ENCODE measurements around the gene CPSF4L.

CPSF4L gene

DNA sequence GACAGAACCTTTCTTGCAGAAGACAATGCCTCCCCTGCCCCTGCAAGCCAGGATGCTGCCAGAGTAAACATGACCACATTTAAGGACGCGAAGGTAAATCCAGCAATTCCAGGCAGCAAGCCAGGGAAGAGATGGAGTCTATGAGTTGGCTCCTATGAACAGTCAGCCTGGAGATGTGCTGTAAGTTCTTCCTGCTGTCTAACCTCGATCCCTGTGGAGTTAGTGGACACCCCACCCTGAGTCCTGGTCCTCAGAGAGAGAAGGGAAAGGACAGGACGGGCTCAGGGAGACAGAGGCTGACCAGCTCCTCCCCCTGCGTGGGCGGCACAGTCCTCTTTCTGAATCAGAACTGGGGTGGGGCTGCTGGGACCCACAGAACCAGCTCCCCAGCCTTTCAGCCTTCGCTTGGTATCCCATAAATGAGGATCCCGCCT is 25.2 kb upstream of the CPSF4L start:
- Histone ChIP-seq H3K9me3 (ENCODE audit: control insufficient read depth, low read depth, low read length) (no peaks in the 10 kb centered on the region), H3K4me3 (ENCODE audit: low read length) (no peak overlapping the region), H3K9ac (ENCODE audit: low read length) (no peak overlapping the region), H3K27ac (ENCODE audit: low read length) (no peak overlapping the region), H3K36me3 (ENCODE audit: control insufficient read depth, low read depth, low read length) (peaks cover 3% of the 10 kb centered on the region), H3K4me1 (ENCODE audit: control insufficient read depth, low read depth, low read length) (peaks cover 14% of the 10 kb centered on the region), H3K27me3 (ENCODE audit: control insufficient read depth, insufficient read depth, low read length) (no peaks in the 10 kb centered on the region)

DNA sequence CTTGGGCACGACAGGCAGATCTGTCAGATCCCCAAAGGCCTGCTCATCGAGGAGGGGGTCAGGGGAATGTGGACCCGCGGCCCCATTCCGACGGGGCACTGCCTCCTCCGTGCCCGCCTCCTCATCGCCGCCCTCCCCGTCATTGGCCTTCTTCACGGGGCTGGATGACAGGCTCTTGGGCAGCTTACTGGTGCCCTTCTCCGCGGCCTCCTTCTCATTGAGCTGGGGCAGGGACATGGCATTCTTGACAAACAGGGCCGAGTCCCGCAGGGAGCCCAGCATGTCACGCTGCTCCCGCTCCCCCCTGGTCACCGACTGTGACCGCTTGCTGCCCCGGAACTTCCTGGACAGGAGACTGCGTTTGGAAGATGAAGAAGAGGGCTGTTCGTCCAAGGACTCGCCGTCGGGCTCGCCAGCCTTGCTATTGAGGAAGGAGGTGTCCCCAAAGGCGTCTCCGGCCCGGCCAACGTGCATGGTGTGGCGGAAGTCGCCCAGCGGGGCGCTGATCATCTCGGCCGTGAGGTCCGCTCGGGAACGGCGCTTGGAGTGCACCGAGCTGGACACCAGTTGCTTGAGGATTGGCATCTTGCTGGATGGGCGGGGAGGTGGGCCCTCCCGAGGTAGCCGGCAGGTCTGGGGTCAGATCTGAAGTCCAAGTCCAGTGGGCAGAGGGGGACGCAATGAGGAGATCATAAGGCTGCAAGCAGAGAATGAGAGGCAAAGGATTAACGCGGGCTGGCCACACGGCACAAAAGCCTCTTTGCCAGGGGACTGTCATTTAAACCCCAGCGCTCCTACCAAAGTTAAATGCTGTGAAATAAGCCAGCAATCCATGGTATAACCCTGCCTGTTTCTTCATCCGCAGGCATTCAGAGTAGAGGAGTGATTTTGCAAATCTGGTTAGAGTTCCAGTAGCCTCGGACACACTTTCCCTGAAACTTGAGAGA is 24.5 kb upstream of the CPSF4L start:
- no peak overlapping the region for H3K4me3 ChIP-seq (ENCODE audit: low read length)
- peaks cover 3% of the 10 kb centered on the region for H3K36me3 ChIP-seq (ENCODE audit: control insufficient read depth, low read depth, low read length)
- peaks cover 11% of the 10 kb centered on the region for H3K4me1 ChIP-seq (ENCODE audit: control insufficient read depth, low read depth, low read length)
- H3K27ac ChIP-seq (ENCODE audit: low read length) = no peak overlapping the region
- no peak overlapping the region for H3K9ac ChIP-seq (ENCODE audit: low read length)
- no peaks in the 10 kb centered on the region for H3K9me3 ChIP-seq (ENCODE audit: control insufficient read depth, low read depth, low read length)
- no peaks in the 10 kb centered on the region for H3K27me3 ChIP-seq (ENCODE audit: control insufficient read depth, insufficient read depth, low read length)

GRCh38 chr17:73285603-73285908 is 23.9 kb upstream of the CPSF4L start:
- Histone ChIP-seq H3K36me3 (ENCODE audit: control insufficient read depth, low read depth, low read length) (peaks cover 3% of the 10 kb centered on the region), H3K9me3 (ENCODE audit: control insufficient read depth, low read depth, low read length) (no peaks in the 10 kb centered on the region), H3K4me3 (ENCODE audit: low read length) (no peak overlapping the region), H3K4me1 (ENCODE audit: control insufficient read depth, low read depth, low read length) (peaks cover 11% of the 10 kb centered on the region), H3K27me3 (ENCODE audit: control insufficient read depth, insufficient read depth, low read length) (no peaks in the 10 kb centered on the region), H3K9ac (ENCODE audit: low read length) (no peak overlapping the region), H3K27ac (ENCODE audit: low read length) (no peak overlapping the region)

- Histone ChIP-seq H3K4me1 (ENCODE audit: control insufficient read depth, low read depth, low read length) (peaks cover 11% of the 10 kb centered on the region), H3K9ac (ENCODE audit: low read length) (no peak overlapping the region), H3K27ac (ENCODE audit: low read length) (no peak overlapping the region), H3K27me3 (ENCODE audit: control insufficient read depth, insufficient read depth, low read length) (no peaks in the 10 kb centered on the region), H3K36me3 (ENCODE audit: control insufficient read depth, low read depth, low read length) (peaks cover 3% of the 10 kb centered on the region), H3K9me3 (ENCODE audit: control insufficient read depth, low read depth, low read length) (no peaks in the 10 kb centered on the region), H3K4me3 (ENCODE audit: low read length) (no peak overlapping the region)
Measured at GRCh38 chr17:73284906-73285602, 23.4 kb upstream of the CPSF4L start.

DNA sequence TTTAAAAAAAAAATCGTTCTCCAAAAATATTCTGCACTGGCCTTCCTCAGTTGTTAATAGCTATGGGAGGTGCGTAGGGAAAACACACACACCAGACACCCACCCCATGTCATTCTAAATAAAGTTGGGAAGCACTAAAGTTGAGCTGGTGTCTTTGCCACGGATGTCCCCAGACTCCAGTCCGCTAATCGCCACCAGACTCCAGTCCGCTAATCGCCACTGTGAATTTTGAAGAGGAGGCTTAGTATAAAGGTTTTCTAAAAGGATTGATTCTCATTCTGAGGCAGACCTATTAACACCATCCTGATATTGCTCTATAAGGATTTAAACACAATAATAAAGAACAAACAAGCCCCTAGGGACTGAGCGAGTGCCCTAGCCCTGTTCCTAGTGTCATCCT is 22.7 kb upstream of the CPSF4L start:
- Histone ChIP-seq H3K4me1 (ENCODE audit: control insufficient read depth, low read depth, low read length) (peaks cover 11% of the 10 kb centered on the region), H3K36me3 (ENCODE audit: control insufficient read depth, low read depth, low read length) (peaks cover 3% of the 10 kb centered on the region)

GRCh38 chr17:73283841-73284282 is 22.2 kb upstream of the CPSF4L start:
- Histone ChIP-seq H3K4me1 (ENCODE audit: control insufficient read depth, low read depth, low read length) (peaks cover 11% of the 10 kb centered on the region), H3K9me3 (ENCODE audit: control insufficient read depth, low read depth, low read length) (no peaks in the 10 kb centered on the region), H3K4me3 (ENCODE audit: low read length) (no peak overlapping the region), H3K9ac (ENCODE audit: low read length) (no peak overlapping the region), H3K36me3 (ENCODE audit: control insufficient read depth, low read depth, low read length) (peaks cover 3% of the 10 kb centered on the region), H3K27me3 (ENCODE audit: control insufficient read depth, insufficient read depth, low read length) (no peaks in the 10 kb centered on the region), H3K27ac (ENCODE audit: low read length) (no peak overlapping the region)

More for the DNA sequence above, 22.7 kb upstream of the CPSF4L start:
- Histone ChIP-seq H3K9ac (ENCODE audit: low read length) (no peak overlapping the region), H3K27me3 (ENCODE audit: control insufficient read depth, insufficient read depth, low read length) (no peaks in the 10 kb centered on the region), H3K4me3 (ENCODE audit: low read length) (no peak overlapping the region), H3K27ac (ENCODE audit: low read length) (no peak overlapping the region), H3K9me3 (ENCODE audit: control insufficient read depth, low read depth, low read length) (no peaks in the 10 kb centered on the region)

GRCh38 chr17:73283250-73283649 is 21.6 kb upstream of the CPSF4L start:
- no peaks in the 10 kb centered on the region for H3K9me3 ChIP-seq (ENCODE audit: control insufficient read depth, low read depth, low read length)
- no peak overlapping the region for H3K27ac ChIP-seq (ENCODE audit: low read length)
- peaks cover 11% of the 10 kb centered on the region for H3K4me1 ChIP-seq (ENCODE audit: control insufficient read depth, low read depth, low read length)
- H3K9ac ChIP-seq (ENCODE audit: low read length) = no peak overlapping the region
- peaks cover 3% of the 10 kb centered on the region for H3K36me3 ChIP-seq (ENCODE audit: control insufficient read depth, low read depth, low read length)
- no peak overlapping the region for H3K4me3 ChIP-seq (ENCODE audit: low read length)
- no peaks in the 10 kb centered on the region for H3K27me3 ChIP-seq (ENCODE audit: control insufficient read depth, insufficient read depth, low read length)

DNA sequence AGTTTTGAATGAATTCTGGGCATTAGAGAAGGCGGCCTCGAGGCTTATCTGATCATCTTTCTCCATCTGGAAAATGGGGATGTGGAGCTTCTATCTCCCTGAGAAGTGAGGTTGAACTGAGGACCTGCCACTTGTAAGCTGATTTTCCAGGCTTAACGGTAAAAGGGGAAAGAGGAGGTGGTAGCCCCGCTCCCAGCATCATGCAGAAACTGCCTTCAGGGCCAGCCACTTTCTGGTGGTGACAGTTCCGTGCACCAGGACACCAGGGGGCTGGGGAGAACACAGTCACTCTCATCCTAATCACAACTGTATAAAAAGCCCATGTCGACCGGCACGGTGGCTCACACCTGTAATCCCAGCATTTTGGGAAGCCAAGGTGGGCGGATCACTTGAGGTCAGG is 20.9 kb upstream of the CPSF4L start:
- H3K9me3 ChIP-seq (ENCODE audit: control insufficient read depth, low read depth, low read length) = no peaks in the 10 kb centered on the region
- H3K27ac ChIP-seq (ENCODE audit: low read length) = no peak overlapping the region
- no peak overlapping the region for H3K4me3 ChIP-seq (ENCODE audit: low read length)
- H3K4me1 ChIP-seq (ENCODE audit: control insufficient read depth, low read depth, low read length) = peaks cover 11% of the 10 kb centered on the region
- H3K27me3 ChIP-seq (ENCODE audit: control insufficient read depth, insufficient read depth, low read length) = no peaks in the 10 kb centered on the region
- H3K9ac ChIP-seq (ENCODE audit: low read length) = no peak overlapping the region
- H3K36me3 ChIP-seq (ENCODE audit: control insufficient read depth, low read depth, low read length) = peaks cover 3% of the 10 kb centered on the region

DNA sequence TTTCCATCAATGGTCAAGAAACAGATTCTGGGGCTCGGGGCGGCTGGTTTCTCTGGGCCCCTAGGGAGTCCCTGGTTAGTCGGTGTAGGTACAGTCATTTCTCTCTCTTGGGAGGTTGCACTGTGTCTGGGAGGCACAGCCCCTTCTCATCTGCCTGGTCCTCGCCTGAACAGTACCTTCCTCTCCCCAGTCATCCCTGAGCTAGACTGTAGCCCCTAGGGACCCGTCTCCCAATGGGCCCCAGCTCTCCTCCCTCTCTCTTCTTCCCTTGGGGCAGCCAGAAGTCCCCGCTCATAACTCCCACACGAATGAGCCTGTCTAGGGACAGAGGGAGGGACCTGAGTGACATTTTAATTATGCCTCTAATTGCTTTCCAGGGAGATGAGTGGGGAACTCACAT is 20.2 kb upstream of the CPSF4L start:
- H3K27ac ChIP-seq (ENCODE audit: low read length) = no peak overlapping the region

DNA sequence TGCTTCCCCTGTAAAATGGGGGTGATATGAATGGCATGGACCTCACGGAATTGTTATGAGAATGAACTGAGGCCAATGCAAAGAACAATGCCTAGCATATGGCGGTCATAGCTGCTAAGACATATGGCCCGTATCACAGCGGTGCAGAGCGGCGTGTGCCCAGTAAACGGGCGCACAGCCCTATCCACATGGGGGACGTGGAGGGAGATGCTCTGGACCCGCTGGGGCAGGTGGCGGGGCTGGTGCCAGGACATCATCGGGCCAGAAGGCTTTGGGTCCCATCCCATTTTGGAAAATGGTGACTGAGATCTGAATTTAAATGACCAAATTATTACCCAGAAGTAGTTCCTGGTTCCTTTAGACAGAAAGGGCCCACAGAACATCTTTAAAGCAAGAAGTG is 18.5 kb upstream of the CPSF4L start:
- H3K4me1 ChIP-seq (ENCODE audit: control insufficient read depth, low read depth, low read length) = peaks cover 11% of the 10 kb centered on the region
- no peak overlapping the region for H3K9ac ChIP-seq (ENCODE audit: low read length)
- no peaks in the 10 kb centered on the region for H3K36me3 ChIP-seq (ENCODE audit: control insufficient read depth, low read depth, low read length)
- H3K27me3 ChIP-seq (ENCODE audit: control insufficient read depth, insufficient read depth, low read length) = no peaks in the 10 kb centered on the region
- H3K9me3 ChIP-seq (ENCODE audit: control insufficient read depth, low read depth, low read length) = no peaks in the 10 kb centered on the region
- no peak overlapping the region for H3K27ac ChIP-seq (ENCODE audit: low read length)
- no peak overlapping the region for H3K4me3 ChIP-seq (ENCODE audit: low read length)

More for the DNA sequence above, 20.2 kb upstream of the CPSF4L start:
- Histone ChIP-seq H3K4me1 (ENCODE audit: control insufficient read depth, low read depth, low read length) (peaks cover 11% of the 10 kb centered on the region), H3K36me3 (ENCODE audit: control insufficient read depth, low read depth, low read length) (peaks cover 3% of the 10 kb centered on the region), H3K27me3 (ENCODE audit: control insufficient read depth, insufficient read depth, low read length) (no peaks in the 10 kb centered on the region), H3K9me3 (ENCODE audit: control insufficient read depth, low read depth, low read length) (no peaks in the 10 kb centered on the region), H3K4me3 (ENCODE audit: low read length) (no peak overlapping the region), H3K9ac (ENCODE audit: low read length) (no peak overlapping the region)

DNA sequence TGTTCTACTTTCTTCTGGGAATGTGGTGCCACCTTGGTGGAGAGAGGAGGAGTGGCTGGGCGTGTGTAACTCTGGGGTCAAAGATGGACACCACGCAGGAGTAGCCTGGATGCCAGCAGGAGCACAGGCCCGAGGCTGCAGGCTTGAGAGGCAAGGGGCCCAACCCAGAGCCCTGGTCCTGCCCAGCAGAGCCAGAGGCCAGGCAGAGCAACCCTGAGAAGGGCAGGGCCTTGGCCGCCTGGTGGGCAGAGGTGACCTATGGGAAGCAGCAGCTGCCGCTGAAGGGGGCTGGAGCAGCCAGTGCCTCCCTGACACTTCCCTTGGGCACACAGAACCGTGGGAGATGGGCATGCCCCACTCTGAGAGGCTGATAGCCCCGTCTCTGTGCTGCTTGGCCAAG is 18.0 kb upstream of the CPSF4L start:
- Histone ChIP-seq H3K36me3 (ENCODE audit: control insufficient read depth, low read depth, low read length) (no peaks in the 10 kb centered on the region), H3K9ac (ENCODE audit: low read length) (no peak overlapping the region), H3K4me1 (ENCODE audit: control insufficient read depth, low read depth, low read length) (peaks cover 11% of the 10 kb centered on the region), H3K4me3 (ENCODE audit: low read length) (no peak overlapping the region), H3K9me3 (ENCODE audit: control insufficient read depth, low read depth, low read length) (no peaks in the 10 kb centered on the region), H3K27me3 (ENCODE audit: control insufficient read depth, insufficient read depth, low read length) (no peaks in the 10 kb centered on the region), H3K27ac (ENCODE audit: low read length) (no peak overlapping the region)

Data from iPS-18a (cell line).